GM20431 (cell line): Measurements from ENCODE around the gene RGS3.
"Not testable (repeated sequence)": the region's sequence is repeated elsewhere in the genome, so short reads cannot be mapped to it uniquely, and the experiment has no call there.

Source experiments
- in situ Hi-C: fragments of 300-500 bp; cut with MseI, MboI; formaldehyde crosslinking; loops from one replicate; pipeline ENCODE4 v1.15.0; 2020; ENCODE audit warnings: low sequenced_read_pairs; ENCODE audit not compliant: unreplicated experiment

Gene RGS3

DNA sequence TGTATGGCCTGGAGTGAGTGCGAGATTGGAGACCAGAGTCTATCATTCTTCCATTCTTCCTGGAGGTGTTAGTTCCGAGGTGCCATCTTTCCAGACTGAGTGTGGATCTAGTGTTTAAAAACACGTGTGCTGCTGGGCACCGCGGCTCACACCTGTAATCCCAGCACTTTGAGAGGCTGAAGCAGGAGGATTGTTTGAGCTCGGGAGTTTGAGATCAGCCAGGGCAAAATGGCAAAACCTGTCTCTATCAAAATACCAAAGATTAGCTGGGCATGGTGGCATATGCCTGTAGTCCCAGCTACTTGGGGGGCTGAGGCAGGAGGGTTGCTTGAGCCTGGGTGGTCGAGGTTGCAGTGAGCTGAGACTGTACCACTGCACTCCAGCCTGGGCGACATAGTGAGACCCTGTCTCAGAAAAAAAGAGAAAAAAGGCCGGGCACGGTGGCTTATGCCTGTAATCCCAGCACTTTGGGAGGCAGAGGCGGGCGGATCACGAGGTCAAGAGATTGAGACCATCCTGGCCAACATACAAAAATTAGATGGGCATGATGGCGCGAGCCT lies 176.0 kb downstream of the RGS3 start:
- in situ Hi-C loops = not testable (repeated sequence)

DNA sequence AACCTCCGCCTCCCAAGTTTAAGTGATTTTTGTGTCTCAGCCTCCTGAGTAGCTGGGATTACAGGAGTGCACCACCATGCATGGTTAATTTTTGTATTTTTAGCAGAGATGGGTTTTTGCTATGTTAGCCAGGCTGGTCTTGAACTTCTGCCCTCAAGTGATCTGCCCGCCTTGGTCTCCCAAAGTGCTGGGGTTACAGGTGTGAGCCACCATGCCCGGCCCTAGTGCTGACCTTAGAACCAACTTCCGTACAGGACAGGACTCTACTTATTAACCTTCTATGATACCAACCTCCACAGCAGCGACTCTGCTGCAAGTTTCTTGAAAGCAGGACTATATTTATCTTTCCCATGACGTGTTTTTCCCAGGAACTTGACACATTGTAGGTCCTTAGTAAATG lies 176.9 kb downstream of the RGS3 start:
- in situ Hi-C loops = no loop called here

GRCh38 chr9:113641100-113641885 lies 177.8 kb downstream of the RGS3 start:
- in situ Hi-C loops = no loop called here

DNA sequence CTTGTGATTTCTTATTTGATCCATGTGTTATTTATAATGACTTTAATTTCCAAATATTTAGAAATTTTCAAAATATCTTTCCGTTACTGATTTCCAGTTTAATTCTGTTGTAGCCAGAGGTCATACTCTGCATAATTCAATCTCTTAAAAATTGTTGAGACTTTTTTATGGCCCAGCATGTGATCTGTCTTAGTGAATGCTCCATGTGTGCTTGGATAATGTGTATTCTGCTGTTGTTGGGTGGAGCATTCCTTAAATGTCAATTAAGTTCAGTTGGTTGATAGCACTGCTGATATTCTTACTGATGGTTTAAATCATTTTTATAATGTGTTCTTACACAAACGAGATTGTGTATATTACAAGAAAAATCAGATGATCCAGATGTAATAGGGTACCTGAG lies 180.8 kb downstream of the RGS3 start:
- in situ Hi-C loops = no loop called here

DNA sequence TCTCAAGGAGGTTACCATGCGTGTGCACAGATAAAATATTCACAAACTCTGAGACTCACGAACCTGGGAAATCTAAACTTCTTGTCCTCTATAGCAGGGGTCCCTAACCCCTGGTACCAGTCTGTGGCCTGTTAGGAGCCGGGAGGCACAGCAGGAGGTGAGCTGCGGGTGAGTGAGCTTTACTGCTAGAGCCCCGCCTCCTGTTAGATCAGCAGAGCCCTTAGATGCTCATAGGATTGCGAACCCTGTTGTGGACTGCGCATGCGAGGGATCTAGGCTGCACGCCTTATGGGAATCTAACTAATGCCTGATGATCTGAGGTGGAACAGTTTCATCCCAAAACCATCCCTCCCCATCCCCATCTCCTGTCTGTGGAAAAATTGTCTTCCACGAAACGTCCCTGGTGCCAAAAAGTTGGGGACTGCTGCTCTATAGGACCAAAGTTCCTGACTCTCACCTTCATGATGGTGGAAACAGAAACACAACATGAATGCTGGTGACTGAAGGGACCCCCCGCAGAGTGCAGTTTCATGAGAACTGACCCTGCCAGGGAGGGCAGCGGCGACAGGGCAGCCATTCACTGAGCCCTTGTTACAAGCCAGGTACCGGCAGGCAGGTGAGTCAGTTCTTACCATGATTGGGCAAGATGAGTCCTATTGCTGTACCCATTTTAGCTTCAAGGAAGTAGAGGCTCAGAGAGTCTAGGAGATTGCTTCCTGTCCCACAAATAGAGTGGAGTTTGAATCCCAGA lies 181.9 kb downstream of the RGS3 start:
- in situ Hi-C loops = no loop called here

DNA sequence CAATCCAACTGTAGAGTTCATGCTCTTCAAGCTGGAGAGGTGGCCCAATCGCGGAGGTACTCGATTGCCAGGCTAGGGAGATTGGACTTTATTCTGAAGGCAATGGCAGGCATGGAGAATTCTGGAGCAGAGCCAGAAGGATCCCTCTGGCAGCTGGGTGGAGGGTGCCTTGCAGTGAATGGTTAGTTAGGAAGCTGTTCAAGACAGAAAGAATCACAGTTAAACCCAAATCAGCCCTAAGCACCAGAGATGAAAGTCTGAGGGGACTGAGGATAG lies 182.4 kb downstream of the RGS3 start:
- in situ Hi-C loops = no loop called here

GRCh38 chr9:113646491-113646890 lies 183.0 kb downstream of the RGS3 start:
- in situ Hi-C loops = no loop called here
